Measurements from ENCODE around the gene DDX56.
"Not testable (repeated sequence)": the region's sequence is repeated elsewhere in the genome, so short reads cannot be mapped to it uniquely, and the experiment has no call there.

Gene DDX56, protein sequence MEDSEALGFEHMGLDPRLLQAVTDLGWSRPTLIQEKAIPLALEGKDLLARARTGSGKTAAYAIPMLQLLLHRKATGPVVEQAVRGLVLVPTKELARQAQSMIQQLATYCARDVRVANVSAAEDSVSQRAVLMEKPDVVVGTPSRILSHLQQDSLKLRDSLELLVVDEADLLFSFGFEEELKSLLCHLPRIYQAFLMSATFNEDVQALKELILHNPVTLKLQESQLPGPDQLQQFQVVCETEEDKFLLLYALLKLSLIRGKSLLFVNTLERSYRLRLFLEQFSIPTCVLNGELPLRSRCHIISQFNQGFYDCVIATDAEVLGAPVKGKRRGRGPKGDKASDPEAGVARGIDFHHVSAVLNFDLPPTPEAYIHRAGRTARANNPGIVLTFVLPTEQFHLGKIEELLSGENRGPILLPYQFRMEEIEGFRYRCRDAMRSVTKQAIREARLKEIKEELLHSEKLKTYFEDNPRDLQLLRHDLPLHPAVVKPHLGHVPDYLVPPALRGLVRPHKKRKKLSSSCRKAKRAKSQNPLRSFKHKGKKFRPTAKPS

DNA sequence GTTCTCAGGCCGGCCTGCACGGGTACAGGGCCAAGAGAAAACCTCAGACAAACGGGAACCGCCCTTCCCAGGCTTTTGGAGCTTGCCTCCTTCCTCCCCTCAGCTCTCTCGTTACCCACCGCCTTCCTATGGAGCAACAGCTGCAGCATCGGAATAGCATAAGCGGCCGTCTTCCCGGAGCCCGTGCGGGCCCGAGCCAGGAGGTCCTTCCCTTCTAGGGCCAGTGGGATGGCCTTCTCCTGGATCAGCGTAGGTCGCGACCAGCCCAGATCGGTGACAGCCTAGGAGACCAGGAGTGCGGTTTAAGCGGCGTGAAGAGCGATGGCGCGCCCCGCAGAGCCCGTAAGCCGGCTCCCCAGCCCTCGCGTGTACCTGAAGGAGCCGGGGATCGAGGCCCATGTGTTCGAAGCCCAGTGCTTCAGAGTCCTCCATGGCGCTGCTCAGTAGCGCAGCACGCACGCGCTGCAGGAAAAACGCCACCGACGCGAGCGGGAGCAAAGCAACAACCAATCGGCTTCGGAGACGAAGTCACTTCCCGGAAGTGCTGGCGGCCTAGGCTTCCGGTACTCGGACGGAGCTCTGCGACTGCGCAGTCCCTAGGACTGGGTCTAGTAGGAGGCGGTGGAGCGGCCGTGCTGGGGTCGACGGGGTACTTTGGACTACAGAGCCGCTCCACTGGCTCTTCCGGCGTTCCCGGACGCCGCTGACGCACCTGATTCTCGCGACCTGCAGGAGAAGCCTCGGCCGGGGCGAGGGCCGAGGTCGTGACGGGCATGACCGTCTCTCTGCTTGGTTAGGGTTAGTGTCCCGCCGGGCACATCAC lies at the start of gene DDX56:
TSS of gene DDX56 (minus strand) at position 445 of the 823 bp plus-strand sequence. CDS start at position 432, 13 bp downstream.
- peak; percentile 80 for DNase-seq

GRCh38 chr7:44622342-44623151 lies 48.8 kb upstream of the DDX56 start:
- DNase-seq = no peak

- no peak for DNase-seq
These were observed 48.0 kb upstream of the DDX56 start for GRCh38 chr7:44621750-44622103.

- no peak for DNase-seq
These were observed 47.5 kb upstream of the DDX56 start for GRCh38 chr7:44621034-44621749.

DNA sequence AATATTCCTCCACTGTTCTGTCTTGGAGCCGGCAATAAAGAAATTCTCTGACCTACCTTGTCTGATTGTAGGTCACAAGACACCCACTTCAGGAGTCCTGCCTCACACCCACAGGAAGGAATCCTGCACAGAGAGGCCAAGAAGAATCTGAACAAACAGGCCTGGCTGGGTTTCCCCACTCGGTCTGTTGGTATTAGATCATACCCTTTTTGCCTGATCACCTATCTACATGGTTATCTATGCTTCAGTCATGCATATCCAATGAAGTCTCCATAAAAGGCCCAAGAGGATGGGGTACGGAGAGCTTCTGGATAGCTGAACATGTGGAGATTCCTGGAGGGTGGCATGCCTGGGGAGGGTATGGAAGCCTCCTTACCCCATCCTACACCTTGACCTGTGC lies 45.0 kb upstream of the DDX56 start:
- DNase-seq = no peak

DNA sequence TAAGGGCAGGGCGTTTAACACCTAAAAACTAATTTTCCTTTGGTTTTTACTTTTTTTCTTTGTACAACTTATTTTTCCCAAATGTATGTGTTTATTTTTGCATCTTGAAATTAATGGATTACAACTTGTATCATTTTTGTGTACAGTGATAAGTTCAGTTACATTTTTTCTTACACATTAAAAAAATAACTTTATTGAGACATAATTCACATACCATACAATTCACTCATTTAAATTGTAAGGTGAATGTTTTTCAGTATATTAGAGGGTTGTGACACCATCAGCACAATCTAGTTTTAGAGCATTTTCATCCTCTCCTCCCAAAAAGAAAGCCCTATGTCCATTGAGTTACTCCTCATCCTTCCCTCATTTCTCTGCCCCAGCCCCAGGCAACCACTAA lies 44.3 kb upstream of the DDX56 start:
- no peak for DNase-seq

GRCh38 chr7:44617225-44617890 lies 43.6 kb upstream of the DDX56 start:
- no peak for DNase-seq

DNA sequence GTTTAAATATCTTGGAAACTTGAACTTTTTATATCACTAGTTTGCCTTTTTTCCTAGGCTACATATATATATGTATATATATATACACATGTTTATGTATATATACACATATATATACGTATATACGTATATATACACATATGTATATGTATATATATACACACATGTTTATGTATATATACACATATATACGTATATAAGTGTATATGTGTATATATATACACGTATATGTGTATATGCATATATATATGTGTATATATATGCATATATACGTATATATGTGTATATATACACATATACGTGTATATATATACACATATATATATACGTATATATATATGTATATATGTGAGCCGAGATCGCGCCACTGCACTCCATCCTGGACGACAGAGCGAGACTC lies 42.8 kb upstream of the DDX56 start:
- no peak for DNase-seq

DNA sequence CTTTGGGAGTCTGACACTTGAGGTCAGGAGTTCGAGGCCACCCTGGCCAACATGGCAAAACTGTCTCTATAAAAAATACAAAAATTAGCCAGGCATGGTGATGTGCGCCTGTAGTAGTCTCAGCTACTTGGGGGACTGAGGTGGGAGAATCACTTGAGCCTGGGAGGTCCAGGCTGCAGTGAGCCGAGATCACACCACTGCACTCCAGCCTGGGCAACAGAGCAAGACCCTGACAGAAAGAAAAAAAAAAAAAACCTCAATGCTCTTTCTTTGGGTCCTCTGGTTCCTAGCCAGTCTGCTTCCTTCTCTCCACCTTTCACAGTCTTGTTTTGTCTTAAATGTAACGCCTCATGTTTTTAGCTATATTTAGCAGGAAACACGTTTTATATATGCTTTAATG lies 42.1 kb upstream of the DDX56 start:
- DNase-seq = no peak

- no peak for DNase-seq
These were observed 41.5 kb upstream of the DDX56 start for GRCh38 chr7:44615149-44615611.

DNA sequence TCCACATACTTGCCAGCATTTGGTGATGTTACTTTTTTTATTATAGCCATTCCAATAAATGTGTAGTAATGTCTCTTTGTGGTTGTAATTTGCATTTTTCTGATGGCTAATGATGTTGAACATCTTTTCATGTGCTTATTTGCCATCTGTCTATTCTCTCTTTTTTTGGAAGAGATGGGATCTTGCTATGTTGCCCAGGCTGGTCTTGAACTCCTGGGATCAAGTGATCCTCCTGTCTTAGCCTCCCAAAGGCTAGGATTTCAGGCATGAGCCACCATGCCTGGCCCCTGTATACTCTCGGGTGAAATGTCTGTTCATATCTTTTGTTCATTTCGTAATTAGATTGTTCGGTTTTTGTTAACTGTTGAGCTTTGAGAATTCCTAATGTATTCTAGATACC lies 36.1 kb upstream of the DDX56 start:
- no peak for DNase-seq

- DNase-seq = no peak
These were observed 35.4 kb upstream of the DDX56 start for GRCh38 chr7:44608916-44609648.

GRCh38 chr7:44607141-44608068 lies 33.7 kb upstream of the DDX56 start:
- no peak for DNase-seq

- DNase-seq = peak; percentile 97
These were observed 32.8 kb upstream of the DDX56 start, which contains the start of gene OGDH for GRCh38 chr7:44606341-44607140. OGDH (plus strand) TSS chr7:44606627; CDS start chr7:44624344, 17,717 bp downstream.

GRCh38 chr7:44604941-44605340 lies 31.2 kb upstream of the DDX56 start:
- DNase-seq = no peak

DNA sequence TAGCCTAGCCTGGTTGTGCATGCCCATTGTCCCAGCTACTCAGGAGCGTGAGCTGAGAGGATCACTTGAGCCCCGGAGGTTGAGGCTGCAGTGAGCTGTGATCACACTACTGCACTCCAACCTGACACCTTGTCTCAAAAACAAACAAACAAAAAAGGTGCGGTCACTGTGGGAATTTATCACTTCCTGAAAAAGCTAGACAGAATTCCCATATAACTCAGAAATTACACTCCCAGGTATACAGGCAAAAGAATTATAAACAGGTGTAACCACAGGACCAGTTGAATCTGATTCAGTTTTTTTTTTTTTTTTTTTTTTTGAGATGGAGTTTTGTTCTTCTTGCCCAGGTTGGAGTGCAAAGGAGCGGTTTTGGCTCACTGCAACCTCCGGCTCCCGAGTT lies 29.5 kb upstream of the DDX56 start:
- DNase-seq = no peak

- no peak for DNase-seq
These were observed 28.8 kb upstream of the DDX56 start for GRCh38 chr7:44602576-44602910.

GRCh38 chr7:44599222-44599621 lies 25.5 kb upstream of the DDX56 start:
- DNase-seq = no peak

DNA sequence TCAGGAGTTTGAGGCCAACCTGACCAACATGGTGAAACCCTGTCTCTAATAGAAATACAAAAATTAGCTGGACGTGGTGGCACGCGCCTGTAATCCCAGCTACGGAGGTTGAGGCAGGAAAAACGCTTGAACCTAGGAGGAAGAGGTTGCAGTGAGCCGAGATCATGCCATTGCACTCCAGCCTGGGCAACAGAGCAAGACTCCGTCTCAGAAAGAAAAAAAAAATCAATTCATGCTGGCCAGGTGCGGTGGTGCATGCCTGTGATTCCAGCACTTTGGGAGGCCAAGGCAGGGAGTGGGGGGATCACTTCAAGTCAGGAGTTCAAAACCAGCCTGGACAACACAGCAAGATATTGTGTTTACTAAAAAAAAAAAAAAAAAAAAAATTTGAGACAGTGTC lies 23.5 kb upstream of the DDX56 start:
- not testable (repeated sequence) for DNase-seq

Measured in NCI-H1417 treated with DMSO at 0.1 percent for 48 hours (cell line).